HG03045 (cell line): Measurements from ENCODE around the gene PLSCR2.
"Not testable (repeated sequence)": the region's sequence is repeated elsewhere in the genome, so short reads cannot be mapped to it uniquely, and the experiment has no call there.

Experiments used
- ATAC-seq: cut with Tn5 transposase; IDR thresholded peaks from one replicate; pipeline ENCODE4 v1.9.1; 2021; ENCODE audit warnings: mild to moderate bottlenecking, moderate library complexity; ENCODE audit not compliant: unreplicated experiment

The PLSCR2 gene

DNA sequence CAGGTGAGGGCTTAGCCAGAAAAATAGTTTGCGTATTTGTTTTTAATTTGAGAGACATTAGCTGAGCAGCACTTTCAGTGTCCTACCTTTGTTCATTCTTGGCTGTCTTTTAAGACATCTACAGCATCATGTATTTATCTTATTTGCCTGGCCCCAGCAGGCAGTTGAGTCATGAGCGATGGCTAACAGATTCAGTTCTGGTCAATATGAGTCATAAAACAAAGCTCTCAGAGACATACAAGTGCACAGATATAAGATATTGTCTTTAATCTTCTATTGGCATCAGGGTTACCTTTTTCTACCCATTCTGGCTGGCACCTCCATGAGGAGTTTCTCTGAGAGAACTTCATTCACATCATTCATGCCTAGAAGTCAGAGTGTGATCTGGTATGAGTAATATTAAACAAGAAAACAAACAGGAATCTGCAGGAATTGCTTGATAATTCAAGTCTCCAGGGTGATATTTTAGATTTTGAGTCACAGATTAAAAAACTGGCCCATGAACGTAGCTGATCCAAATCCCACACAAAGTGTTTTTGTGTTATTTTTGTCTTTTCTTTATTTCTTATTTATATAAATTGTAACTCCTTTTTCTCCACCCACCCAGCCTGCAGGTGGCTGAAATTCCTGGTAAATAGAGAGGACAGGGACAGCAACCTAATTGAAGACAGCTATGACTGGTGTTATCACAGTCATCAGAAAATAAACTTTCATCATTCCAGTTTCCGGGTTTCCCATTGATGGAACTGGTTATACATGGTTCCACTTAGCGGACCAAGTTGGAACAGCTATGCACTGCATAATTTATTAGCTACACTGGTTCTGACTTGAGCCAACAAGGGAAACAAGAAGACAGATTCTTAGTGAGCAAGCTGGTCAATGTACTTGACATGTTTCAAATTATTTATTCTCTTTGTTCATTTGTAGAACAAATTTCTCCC lies 47.3 kb downstream of the PLSCR2 start:
- ATAC-seq = no peak

GRCh38 chr3:146416366-146416765 lies 53.0 kb downstream of the PLSCR2 start:
- no peak for ATAC-seq

GRCh38 chr3:146414010-146414409 lies 55.4 kb downstream of the PLSCR2 start:
- no peak for ATAC-seq

DNA sequence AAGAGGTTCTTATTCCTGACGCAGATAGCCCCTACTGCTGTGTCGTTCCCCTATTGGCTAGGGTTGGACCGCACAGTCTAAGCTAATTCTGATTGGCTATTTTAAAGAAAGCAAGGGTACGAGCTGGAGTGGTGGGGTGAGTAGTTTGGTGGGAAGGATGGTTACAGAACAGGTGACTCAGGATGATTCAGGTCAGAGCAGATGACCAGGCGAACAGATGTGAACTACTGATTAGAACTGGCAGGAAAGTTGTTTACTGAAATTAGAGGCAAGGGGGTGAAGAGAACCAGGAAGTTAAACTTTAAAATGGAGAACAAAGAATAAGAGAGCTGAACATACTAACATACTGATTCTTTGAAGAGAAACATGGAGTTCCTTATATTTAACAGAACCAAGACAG lies 56.6 kb downstream of the PLSCR2 start:
- ATAC-seq = not testable (repeated sequence)

- ATAC-seq = no peak
These were observed 61.4 kb downstream of the PLSCR2 start for GRCh38 chr3:146407956-146408355.

DNA sequence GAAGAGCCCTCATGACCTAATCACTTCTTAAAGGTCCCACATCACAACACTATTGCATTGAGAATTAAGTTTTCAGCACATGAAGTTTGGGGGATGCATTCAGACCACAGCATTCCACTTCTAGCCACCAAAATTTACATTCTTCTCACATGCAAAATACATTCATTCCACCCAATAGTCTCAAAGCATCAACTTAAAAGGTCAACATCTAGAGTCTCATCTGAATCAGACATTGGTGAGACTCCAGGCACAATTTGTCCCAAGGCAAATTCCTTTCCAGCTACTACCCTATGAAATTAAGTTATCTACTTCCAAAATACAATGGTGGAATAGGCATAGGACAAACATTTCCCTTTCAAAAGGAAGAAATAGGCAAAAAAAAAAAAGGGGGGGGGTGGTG lies 64.9 kb downstream of the PLSCR2 start:
- ATAC-seq = no peak

DNA sequence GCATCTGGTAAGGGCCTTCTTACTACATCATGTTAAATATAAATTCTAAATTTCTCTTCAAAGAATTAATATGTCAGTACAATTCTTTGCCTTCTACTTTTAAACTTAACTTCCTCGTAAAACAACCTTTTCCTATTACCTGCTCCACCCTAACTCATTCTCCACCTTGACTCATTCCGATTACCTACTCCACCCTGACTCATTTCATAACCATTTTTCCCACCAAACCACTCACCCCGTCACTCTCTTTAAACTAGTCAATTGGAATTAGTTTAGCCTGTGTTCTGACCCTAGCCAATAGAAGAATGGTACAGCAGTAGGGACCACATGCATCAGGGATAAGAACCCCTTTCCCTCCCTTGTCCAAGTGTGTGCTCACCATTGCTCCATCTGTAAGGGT lies 65.6 kb downstream of the PLSCR2 start:
- ATAC-seq = no peak

GRCh38 chr3:146396792-146397191 lies 72.6 kb downstream of the PLSCR2 start:
- no peak for ATAC-seq

DNA sequence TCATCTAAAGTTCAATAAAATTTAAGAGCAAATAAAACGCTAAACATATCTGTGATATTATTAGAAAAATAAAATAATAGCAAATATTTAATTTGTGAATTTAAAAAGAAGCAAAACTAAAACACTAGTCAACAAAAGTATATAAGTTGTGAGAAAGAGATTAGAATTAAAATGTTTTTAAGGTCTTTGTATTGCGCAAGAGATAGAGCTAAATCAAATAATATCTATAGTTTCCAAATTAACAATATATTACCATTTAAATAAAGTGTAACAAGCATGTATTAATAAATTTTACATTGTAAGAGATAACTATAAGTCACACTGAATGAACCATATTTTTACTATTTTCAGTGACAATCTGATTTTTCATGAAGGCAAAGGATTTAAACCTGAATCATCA lies 74.2 kb downstream of the PLSCR2 start:
- ATAC-seq = no peak

- no peak for ATAC-seq
These were observed 78.4 kb downstream of the PLSCR2 start for GRCh38 chr3:146390957-146391356.

DNA sequence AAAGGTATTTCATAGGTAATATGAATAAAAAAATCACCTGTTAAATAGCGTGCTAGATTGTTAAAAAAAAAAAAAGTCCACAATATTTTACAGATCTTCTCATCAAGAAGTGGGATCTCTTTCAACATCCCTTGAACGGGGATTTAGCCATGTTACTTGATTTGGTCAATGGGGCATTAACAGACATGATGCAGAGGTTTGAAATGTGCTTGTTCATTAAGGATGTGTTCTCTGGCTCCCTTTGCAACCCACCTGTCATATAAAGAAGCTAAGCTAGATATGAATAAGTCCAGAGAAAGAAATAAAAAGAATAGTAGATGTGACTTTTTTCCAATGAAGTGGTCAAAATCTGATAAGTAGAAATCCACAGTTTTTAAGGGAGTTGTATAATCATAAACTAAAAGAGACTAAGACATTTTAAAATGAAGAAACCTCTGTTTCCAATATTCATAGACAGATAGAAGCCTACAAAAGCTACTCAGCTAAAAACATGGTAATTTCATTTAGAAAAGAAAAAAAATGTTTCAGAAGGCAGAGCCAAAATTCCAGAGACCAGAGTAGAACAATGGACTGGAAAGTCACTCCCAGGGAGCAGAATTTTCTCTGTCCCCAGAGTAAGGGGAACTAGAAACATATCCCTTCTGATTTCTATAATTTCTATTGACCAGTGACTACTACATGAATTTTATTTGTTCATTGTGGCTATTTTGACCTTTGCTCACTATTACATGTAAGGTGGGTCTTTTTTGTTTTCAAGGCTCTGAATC lies 79.2 kb downstream of the PLSCR2 start:
- no peak for ATAC-seq

- no peak for ATAC-seq
These were observed 81.8 kb downstream of the PLSCR2 start for GRCh38 chr3:146387566-146387965.

DNA sequence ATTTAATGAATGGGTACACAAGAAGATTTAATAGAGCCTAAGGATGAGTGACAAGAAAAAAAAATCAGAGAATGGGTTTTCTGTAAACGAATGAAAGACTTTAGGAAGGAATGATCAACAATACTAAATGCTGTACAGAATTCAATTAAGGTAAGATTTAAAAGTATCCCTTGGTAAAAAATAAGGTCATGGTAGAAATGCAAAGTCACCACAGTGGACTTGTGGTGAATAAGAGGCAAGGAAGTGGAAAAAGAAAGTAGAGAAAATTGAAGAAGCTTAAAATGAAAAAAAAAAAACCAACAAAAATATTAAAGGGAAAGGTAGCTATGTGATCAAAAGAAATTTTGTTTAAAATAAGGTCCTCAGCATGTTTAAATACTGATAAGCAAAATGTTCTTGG lies 82.4 kb downstream of the PLSCR2 start:
- no peak for ATAC-seq

GRCh38 chr3:146384786-146385185 lies 84.6 kb downstream of the PLSCR2 start:
- no peak for ATAC-seq
